DMS153 (cell line): ENCODE measurements around the gene SETD3.

Experiments used
- DNase-seq: peaks from one replicate; lab custom pipeline; 2025; lab: John Stamatoyannopoulos, UW

Gene SETD3

GRCh38 chr14:99459481-99460100 is 21.1 kb downstream of the SETD3 start:
- no peak for DNase-seq

DNA sequence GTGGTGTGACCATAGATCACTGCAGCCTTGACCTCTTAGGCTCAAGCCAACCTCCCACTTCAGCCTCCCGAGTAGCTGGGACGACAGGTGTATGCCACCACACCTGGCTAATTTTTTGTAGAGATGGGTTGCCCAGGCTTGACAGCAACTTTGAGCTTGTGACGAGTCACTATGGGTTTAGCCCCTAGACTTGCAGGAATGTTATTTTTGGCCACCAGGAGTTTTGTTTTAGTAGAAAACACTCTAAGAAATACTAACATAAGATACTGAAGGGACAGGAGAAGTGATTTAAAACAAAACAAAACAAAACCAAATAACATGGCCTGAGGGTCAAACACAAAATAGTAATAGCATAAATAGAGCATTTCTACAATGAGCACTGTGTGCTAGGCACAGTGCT is 26.4 kb downstream of the SETD3 start:
- DNase-seq: no peak

- no peak for DNase-seq
Observed at GRCh38 chr14:99452968-99453367, 27.7 kb downstream of the SETD3 start.

DNA sequence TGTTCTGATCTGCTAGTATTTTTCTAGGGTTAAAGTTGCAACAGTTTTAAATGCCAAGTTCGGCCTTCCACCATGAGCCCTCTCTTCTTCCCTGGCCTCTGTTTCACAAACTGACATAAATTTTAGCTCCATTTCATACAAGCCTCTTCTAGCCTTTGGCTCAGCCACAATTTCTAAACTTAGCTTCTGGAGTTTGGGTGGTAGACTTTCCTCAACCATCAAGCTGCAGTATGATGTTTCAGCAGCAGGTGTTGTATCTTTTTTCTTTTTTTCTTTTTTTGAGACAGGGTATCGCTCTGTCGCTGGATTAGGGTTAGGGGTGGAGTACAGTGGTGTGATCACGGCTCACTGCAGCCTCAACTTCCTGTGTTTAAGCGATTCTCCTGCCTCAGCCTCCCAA is 29.4 kb downstream of the SETD3 start:
- DNase-seq: no peak

DNA sequence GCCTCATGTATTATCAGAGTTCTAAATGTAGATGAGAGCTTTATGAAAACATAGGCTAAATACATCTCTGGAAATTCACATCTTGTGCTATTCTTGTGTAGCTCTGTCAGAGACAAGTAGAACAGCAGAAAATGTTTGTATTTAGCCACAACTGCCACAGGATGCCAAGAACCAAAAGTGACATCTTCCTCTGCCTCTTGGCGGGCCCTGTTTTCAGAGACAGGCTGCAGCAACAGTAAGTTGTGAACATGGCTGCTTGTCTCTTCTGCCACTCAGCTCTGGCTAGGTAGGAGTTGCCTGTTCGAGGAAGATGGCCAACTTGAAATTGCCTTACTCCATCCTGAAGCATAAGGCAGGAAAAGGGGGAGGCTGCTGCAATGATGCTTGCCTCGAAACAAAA is 30.4 kb downstream of the SETD3 start:
- DNase-seq: no peak

- DNase-seq: no peak
Observed at GRCh38 chr14:99447739-99448138, 32.9 kb downstream of the SETD3 start.

DNA sequence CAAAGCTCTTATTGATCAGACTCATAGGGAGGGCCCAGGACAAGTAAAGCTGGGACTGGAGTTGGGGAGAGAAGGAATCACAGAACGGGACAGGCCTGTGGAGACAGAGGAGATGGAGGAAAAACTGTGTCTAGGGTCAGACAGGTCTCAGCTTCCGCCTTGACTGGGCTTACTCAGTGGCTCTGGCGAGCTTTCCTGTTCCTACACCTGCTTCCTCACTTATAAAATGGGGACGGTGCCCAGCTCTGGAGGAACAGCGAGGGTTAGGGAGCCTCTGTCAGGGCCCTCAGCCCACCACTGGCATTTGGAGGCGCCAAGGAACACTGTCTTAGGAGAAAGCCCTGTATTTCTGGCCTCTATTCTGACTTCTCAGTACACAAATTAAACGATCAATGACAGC is 34.7 kb downstream of the SETD3 start:
- DNase-seq: no peak

GRCh38 chr14:99441918-99442317 is 38.7 kb downstream of the SETD3 start:
- DNase-seq: no peak

- DNase-seq: no peak
Observed at GRCh38 chr14:99441157-99441870, 39.3 kb downstream of the SETD3 start.

- DNase-seq: no peak
Observed at GRCh38 chr14:99440278-99440677, 40.4 kb downstream of the SETD3 start.

DNA sequence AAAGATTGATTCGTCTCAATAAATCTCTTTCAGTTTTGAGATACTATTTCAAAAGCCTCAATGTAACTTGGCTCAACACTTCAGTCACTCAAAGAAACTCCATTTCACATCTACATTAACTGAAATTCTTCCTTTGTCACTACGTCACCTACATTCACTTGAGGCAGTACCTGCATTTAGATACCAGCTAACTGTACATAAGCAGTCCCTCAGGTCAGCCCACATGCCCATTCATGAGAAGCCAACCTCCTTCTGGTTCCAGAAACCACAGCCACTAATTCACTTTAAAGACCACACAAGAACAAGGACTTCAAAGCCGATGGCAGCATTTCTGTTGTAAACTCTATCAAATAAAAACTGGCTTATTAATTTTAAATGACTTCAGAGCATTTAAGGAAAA is 43.0 kb downstream of the SETD3 start:
- no peak for DNase-seq

- DNase-seq: no peak
Observed at GRCh38 chr14:99436247-99437180, 44.1 kb downstream of the SETD3 start.

GRCh38 chr14:99435327-99435726 is 45.3 kb downstream of the SETD3 start:
- no peak for DNase-seq

GRCh38 chr14:99432485-99432884 is 48.2 kb downstream of the SETD3 start:
- no peak for DNase-seq

DNA sequence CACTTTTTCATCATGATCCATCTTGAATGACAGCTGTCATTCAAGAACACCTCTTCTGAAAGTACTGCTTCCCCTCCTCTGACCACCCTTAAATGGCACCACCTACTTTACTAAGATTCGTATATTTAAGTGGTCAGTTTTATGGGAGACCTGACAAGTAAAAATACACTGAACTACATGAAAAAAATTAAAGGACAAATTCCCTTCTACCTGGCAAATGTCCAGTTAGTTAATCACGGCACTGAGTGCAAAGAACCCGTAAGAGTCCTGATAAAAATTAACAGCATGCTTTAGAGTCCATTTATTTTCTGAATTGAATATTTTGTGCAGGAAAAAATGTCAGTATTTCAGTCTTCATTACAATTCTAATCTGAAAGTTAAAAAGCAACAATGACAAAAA is 48.7 kb downstream of the SETD3 start:
- DNase-seq: no peak

- no peak for DNase-seq
Observed at GRCh38 chr14:99430491-99430890, 50.2 kb downstream of the SETD3 start.

DNA sequence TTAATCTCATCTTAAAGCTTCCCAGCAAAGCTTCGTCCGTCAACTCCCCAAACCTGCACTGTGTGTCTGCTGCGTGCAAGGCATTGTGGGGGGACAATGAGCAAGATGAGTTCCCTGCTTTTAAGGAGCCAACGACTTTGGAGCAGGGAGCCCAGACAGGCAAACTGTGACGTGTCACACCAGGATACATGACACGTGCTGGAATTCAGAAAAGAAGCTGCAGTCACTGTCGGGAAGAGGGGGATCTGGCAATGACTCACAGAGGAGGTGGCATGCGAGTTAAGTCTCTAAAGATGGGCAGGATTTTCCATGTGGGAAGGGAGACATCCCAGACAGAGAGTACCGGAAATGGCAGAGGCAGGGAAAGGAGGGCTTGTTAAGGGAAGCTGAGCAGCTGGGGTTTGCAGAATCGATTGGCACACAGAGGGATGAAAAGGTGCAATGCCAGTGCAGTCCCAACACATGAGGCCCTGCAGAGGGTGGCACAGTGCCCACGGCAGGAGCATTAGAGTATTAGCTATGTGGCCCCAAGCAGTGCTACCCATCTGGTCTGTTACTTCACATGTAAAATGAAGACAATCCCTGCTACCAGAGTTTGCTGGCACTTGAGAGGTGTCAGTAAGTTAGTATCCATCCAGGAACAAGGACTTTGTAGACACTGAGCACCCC is 52.9 kb downstream of the SETD3 start:
- DNase-seq: no peak

DNA sequence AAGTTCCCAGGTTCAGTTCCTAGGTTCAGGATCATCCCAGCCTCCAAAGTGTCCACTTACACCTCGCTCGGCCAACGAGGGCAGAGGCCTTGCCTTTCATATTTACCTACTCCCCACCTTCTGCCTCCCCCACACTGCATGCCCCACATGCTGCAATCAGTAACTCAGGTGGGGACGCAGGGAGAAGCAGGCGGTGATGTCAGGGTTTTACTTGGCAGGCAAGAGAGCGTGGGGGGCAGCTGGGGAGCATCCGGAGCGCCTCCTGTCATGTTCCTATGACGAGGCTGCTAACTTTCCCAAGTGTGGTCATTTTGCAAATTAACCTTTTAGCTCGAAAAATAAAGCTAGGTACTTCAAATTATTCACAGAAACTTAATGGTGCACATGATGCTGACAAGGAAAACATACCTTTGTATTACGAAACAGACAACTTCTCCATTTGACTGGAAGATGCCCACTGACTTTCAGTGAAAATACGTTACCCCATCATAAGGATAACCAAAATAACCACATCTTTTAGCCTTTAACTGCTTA is 53.8 kb downstream of the SETD3 start:
- DNase-seq: no peak

DNA sequence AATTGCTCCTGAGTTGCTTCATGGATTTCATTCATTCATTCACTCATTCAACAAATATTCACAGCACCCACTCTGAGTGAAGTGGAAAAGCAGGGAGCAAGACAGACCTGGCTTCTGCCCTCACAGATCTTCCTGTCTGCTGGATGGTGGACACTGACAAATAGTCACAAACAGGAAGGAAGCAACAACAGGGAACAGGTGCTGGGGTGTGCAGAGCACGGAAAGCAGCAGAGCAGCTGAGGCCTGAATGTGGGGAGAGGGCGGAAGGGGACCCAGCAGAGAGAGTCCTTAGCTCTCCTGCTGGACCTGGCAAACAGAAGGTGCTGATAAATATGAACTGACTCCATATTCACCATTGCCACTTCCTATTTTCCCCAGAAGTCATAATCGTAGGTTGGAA is 54.4 kb downstream of the SETD3 start:
- no peak for DNase-seq

DNA sequence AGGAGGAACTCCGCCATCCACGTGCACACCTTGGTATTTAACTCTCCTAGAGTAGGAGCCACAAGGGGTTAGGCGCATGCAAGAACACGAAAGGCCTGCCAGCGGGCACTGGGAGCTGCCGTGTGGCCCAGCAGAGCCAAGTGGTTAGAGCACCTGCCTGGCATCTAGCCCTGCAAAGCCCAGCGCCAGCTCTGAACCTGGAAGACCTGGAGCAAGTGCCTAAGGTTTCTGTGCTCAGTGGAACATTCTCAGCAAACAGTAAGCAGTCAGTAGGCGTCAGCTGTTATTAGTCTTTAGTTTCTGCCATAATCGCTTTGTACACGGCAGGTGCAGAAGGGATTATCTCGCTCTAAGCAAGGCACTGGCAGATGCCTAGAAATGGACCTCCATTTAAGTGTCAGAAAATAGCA is 55.4 kb downstream of the SETD3 start:
- no peak for DNase-seq

- DNase-seq: no peak
Observed at GRCh38 chr14:99424306-99424877, 56.3 kb downstream of the SETD3 start.

GRCh38 chr14:99423434-99423833 is 57.2 kb downstream of the SETD3 start:
- DNase-seq: no peak
